ENCODE results near the gene HS1BP3. TPM values are rescaled to one million over a fixed set of nuclear protein-coding genes. Genes with fewer than 3 reads are reported as not detected.

HS1BP3 gene
- total RNA-seq, 1 donor from 2014 or later = 21.0 TPM

- H3K27ac ChIP-seq (ENCODE audit: low read depth, low read length) = peak overlapping the region; percentile 58
- H3K9me3 ChIP-seq (ENCODE audit: insufficient read depth, low read depth, low read length) = no peaks in the 10 kb centered on the region
- DNase-seq (ENCODE audit: low read depth) (no peak), FAIRE-seq (no peak)
- peak overlapping the region; percentile 58 for H2AFZ ChIP-seq (ENCODE audit: low read depth, low read length)
- H3K4me3 ChIP-seq (ENCODE audit: insufficient read depth, low read depth, low read length) = no peak overlapping the region
- H3K36me3 Mint-ChIP-seq (ENCODE audit: low read depth, unreplicated experiment) = no peaks in the 10 kb centered on the region
- H3K79me2 ChIP-seq (ENCODE audit: insufficient read depth, low read length) = no peaks in the 10 kb centered on the region
- peak overlapping the region; percentile 45 for H3K4me3 Mint-ChIP-seq (ENCODE audit: unreplicated experiment)
- H3K4me2 ChIP-seq (ENCODE audit: low read length) = peak overlapping the region; percentile 8
- no peaks in the 10 kb centered on the region for H4K20me1 ChIP-seq (ENCODE audit: insufficient read depth, low read length)
- TF ChIP-seq, protein P1, sequence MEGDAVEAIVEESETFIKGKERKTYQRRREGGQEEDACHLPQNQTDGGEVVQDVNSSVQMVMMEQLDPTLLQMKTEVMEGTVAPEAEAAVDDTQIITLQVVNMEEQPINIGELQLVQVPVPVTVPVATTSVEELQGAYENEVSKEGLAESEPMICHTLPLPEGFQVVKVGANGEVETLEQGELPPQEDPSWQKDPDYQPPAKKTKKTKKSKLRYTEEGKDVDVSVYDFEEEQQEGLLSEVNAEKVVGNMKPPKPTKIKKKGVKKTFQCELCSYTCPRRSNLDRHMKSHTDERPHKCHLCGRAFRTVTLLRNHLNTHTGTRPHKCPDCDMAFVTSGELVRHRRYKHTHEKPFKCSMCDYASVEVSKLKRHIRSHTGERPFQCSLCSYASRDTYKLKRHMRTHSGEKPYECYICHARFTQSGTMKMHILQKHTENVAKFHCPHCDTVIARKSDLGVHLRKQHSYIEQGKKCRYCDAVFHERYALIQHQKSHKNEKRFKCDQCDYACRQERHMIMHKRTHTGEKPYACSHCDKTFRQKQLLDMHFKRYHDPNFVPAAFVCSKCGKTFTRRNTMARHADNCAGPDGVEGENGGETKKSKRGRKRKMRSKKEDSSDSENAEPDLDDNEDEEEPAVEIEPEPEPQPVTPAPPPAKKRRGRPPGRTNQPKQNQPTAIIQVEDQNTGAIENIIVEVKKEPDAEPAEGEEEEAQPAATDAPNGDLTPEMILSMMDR (IDR thresholded peaks at IDR 0.05; ENCODE audit: insufficient read depth, low read depth, low read length) = no peak
- no peak for TF ChIP-seq EZH2 (IDR thresholded peaks at IDR 0.05; ENCODE audit: insufficient read depth, low read length)
- H3K36me3 ChIP-seq (ENCODE audit: insufficient read depth, low read length) = no peaks in the 10 kb centered on the region
- peak overlapping the region; percentile 89 for H3K27ac Mint-ChIP-seq (ENCODE audit: unreplicated experiment)
- no peaks in the 10 kb centered on the region for H3K9me3 Mint-ChIP-seq (ENCODE audit: unreplicated experiment)
- H3K4me1 Mint-ChIP-seq (ENCODE audit: low read depth, unreplicated experiment) = peaks cover 38% of the 10 kb centered on the region
- peaks cover 2% of the 10 kb centered on the region for H3K27me3 Mint-ChIP-seq (ENCODE audit: low read depth, unreplicated experiment)
- H3K27me3 ChIP-seq (ENCODE audit: insufficient read depth, low read length) = no peaks in the 10 kb centered on the region
- peak overlapping the region; percentile 48 for H3K9ac ChIP-seq (ENCODE audit: low read length)
- peaks cover 31% of the 10 kb centered on the region for H3K4me1 ChIP-seq (ENCODE audit: insufficient read depth, low read length)
Observed at GRCh38 chr2:20568501-20569463, 82.1 kb downstream of the HS1BP3 start.

- H3K27ac ChIP-seq (ENCODE audit: low read depth, low read length) = no peak overlapping the region
- H3K9ac ChIP-seq (ENCODE audit: low read length) = no peak overlapping the region
- H3K36me3 Mint-ChIP-seq (ENCODE audit: low read depth, unreplicated experiment) = no peaks in the 10 kb centered on the region
- H3K4me1 ChIP-seq (ENCODE audit: insufficient read depth, low read length) = peaks cover 31% of the 10 kb centered on the region
- H3K79me2 ChIP-seq (ENCODE audit: insufficient read depth, low read length) = no peaks in the 10 kb centered on the region
- peak overlapping the region; percentile 89 for H3K27ac Mint-ChIP-seq (ENCODE audit: unreplicated experiment)
- no peak for FAIRE-seq
- peak overlapping the region; percentile 16 for H3K4me3 Mint-ChIP-seq (ENCODE audit: unreplicated experiment)
- H4K20me1 ChIP-seq (ENCODE audit: insufficient read depth, low read length) = no peaks in the 10 kb centered on the region
- no peak for TF ChIP-seq EZH2 (IDR thresholded peaks at IDR 0.05; ENCODE audit: insufficient read depth, low read length)
- TF ChIP-seq, protein P1 (IDR thresholded peaks at IDR 0.05; ENCODE audit: insufficient read depth, low read depth, low read length) = no peak
- H3K9me3 Mint-ChIP-seq (ENCODE audit: unreplicated experiment) = no peaks in the 10 kb centered on the region
- no peaks in the 10 kb centered on the region for H3K36me3 ChIP-seq (ENCODE audit: insufficient read depth, low read length)
- no peak overlapping the region for H3K4me2 ChIP-seq (ENCODE audit: low read length)
- H3K4me3 ChIP-seq (ENCODE audit: insufficient read depth, low read depth, low read length) = no peak overlapping the region
- no peaks in the 10 kb centered on the region for H3K9me3 ChIP-seq (ENCODE audit: insufficient read depth, low read depth, low read length)
- no peaks in the 10 kb centered on the region for H3K27me3 ChIP-seq (ENCODE audit: insufficient read depth, low read length)
- H3K27me3 Mint-ChIP-seq (ENCODE audit: low read depth, unreplicated experiment) = peaks cover 2% of the 10 kb centered on the region
- DNase-seq (ENCODE audit: low read depth) = no peak
- peaks cover 37% of the 10 kb centered on the region for H3K4me1 Mint-ChIP-seq (ENCODE audit: low read depth, unreplicated experiment)
- H2AFZ ChIP-seq (ENCODE audit: low read depth, low read length) = no peak overlapping the region
Observed at GRCh38 chr2:20567926-20568179, 83.0 kb downstream of the HS1BP3 start.

Other genes with a start within 250 kb of the HS1BP3 start
- 161 and 173 TPM in 2 replicates for gene RHOB, start 204.0 kb downstream of the HS1BP3 start, total RNA-seq
- 0.91 and 1.9 TPM in 2 replicates for gene GDF7, start 16.0 kb upstream of the HS1BP3 start, total RNA-seq
- gene LDAH, start 172.0 kb upstream of the HS1BP3 start, total RNA-seq = 19.3 and 25.7 TPM in 2 replicates

All from astrocyte (in vitro differentiated cells and primary cell).